Heart right ventricle (tissue), 16 donors: ENCODE results near the gene PHACTR3. TPM values are rescaled to one million over a fixed set of nuclear protein-coding genes. Genes with fewer than 3 reads are reported as not detected.

Source experiments
- ATAC-seq, 8 donors: fragments of 200-7000 bp; cut with Tn5 transposase; one replicate each; pipeline ENCODE4 v1.9.1; 2020; ENCODE audit warnings: mild to moderate bottlenecking in 8 of 8, moderate library complexity in 8 of 8, moderate number of reproducible peaks in 1 of 8
- DNase-seq, 2 donors: peaks; one replicate each; pipeline ENCODE4 v3.0.0-alpha.2; 2020
- H3K27ac ChIP-seq, 10 donors: fragments of 200-600 bp; sonication (generic) in 2 of 10; one replicate each; pipeline versions ENCODE4 v1.5.0 to v1.8.0; 2020 to 2022; ENCODE audit warnings: mild to moderate bottlenecking in 3 of 10
- H3K27me3 ChIP-seq, 7 donors: fragments of 200-600 bp; one replicate each; pipeline ENCODE4 v1.8.0; 2021 to 2022; ENCODE audit warnings: mild to moderate bottlenecking in 2 of 7
- H3K36me3 ChIP-seq, 9 donors: fragments of 200-600 bp; sonication (generic) in 1 of 9; one replicate each; pipeline versions ENCODE4 v1.5.0 to v1.8.0; 2020 to 2022; ENCODE audit warnings: mild to moderate bottlenecking in 2 of 9
- H3K4me1 ChIP-seq, 9 donors: fragments of 200-600 bp; sonication (generic) in 1 of 9; one replicate each; pipeline versions ENCODE4 v1.5.0 to v1.8.0; 2020 to 2022; ENCODE audit warnings: mild to moderate bottlenecking in 4 of 9
- H3K4me3 ChIP-seq, 10 donors: fragments of 200-600 bp; sonication (generic) in 2 of 10; one replicate each; pipeline versions ENCODE4 v1.5.0 to v1.8.0; 2020 to 2022; ENCODE audit warnings: mild to moderate bottlenecking in 7 of 10, moderate library complexity in 2 of 10
- H3K9me3 ChIP-seq, 11 donors: fragments of 200-600 bp in 10 of 11; sonication (generic) in 2 of 11; one replicate each; pipeline versions ENCODE4 v1.5.0 to v1.8.0; 2013 to 2022; ENCODE audit warnings: mild to moderate bottlenecking in 2 of 11, control low read depth in 1 of 11, moderate library complexity in 1 of 11
- CTCF ChIP-seq, 9 donors: fragments of 200-600 bp; sonication (generic) in 2 of 9; IDR thresholded peaks; one replicate each; pipeline versions ENCODE4 v1.5.0 to v1.8.0; 2021 to 2022; ENCODE audit warnings: antibody characterized with exemption in 9 of 9, mild to moderate bottlenecking in 5 of 9, moderate library complexity in 1 of 9
- WGBS, 2 donors: extraction: QIAGEN DNeasy Blood & Tissue Kit; methylation state at CpG; one replicate each; pipeline ENCODE4 v1.1.7; 2013; ENCODE audit warnings: inconsistent platforms in 1 of 2; 5-methylcytosine and 5-hydroxymethylcytosine counted together
- intact Hi-C, 10 donors: fragments of 100-400 bp; cut with DNase I; formaldehyde crosslinking; loops; one replicate each; pipeline versions ENCODE4 v1.11.1 to v1.14.2; 2022
- polyA plus RNA-seq, 2 donors: library from polyadenylated mRNA; stranded (reverse); fragments of 200-250 nt; gene quantifications; one replicate each; pipeline ENCODE4 v1.2.3, GENCODE V29; 2013
- total RNA-seq, 10 donors: library from RNA; stranded (reverse); fragmentation: NEBNext Ultra II Directional in 3 of 10; extraction: Animal tissue kit (Norgen Biotek cat#: 25700) in 3 of 10; gene quantifications; one replicate each; pipeline versions ENCODE4 v1.2.1 to v1.2.4, GENCODE V29; 2021 to 2023
- donor health status: Arrhythmogenic right ventricular cardiomyopathy.
- donor health status: ischemic (EF 13 %, LVEDD 7.1; RV severe dilation, severe dysfunction).
- donor health status: healthy with polysubstance abuse.
- donor health status: DM: no; HTN: yes; CAD: no.
- donor health status: DM: no; HTN: no; CAD: no.
- donor health status: ischemic (EF 25% LVEDD 6.9; RV normal size, moderate dysfunction).
- donor health status: ischemic (EF 25% LVEDD 5.7; RV mildly dilated, moderate dysfunction).
- donor health status: healthy.
- donor health status: DM: yes; HTN: yes; CAD: no.
- donor health status: Ischemic cardiomyopathy.
- donor health status: ischemic (EF 35%, LVEDD 5.7; RV mildly dilated, moderate dysfunction).
- donor health status: nonischemic (EF 11% LVEDD 7.7; RV severe dilation, severe dysfunction).
- donor health status: DM: yes; HTN: yes; CAD: no.
- donor health status: PGD.
- donor health status: ischemic (EF 29% LVEDD 5.4; RV normal size, mild dysfunction).
- donor health status: nonischemic (EF 23%, LVEDD 6.1; RV moderate dilation, normal function).

PHACTR3 gene
- total and polyA plus RNA-seq, 12 donors: 0.51 to 24.1 (median 3.7) TPM

GRCh38 chr20:59831024-59831915, 226.9 kb downstream of the PHACTR3 start:
- no peak overlapping the region for H3K4me3 ChIP-seq
- intact Hi-C loops: loop anchor here in 2 of 10 donors (10.0 kb wide), 2 partner anchors 46 to 246 kb away; no protein-coding TSS in a partner anchor
- H3K27ac ChIP-seq: peak overlapping the region in 1 of 10 donors; percentile 7
- H3K4me1 ChIP-seq: peaks cover 6 to 39% (median 30%) of the 10 kb centered on the region in 9 donors
- H3K36me3 ChIP-seq: no peaks in the 10 kb centered on the region
- no peak for TF ChIP-seq CTCF (IDR thresholded peaks at IDR 0.05)
- DNase-seq: no peak
- no peaks in the 10 kb centered on the region for H3K9me3 ChIP-seq
- WGBS, 2 donors: 53 to 59% methylated on average over 23 of the region's 23 CpGs
- peak in 4 of 8 donors; percentile 2 to 20 (median 18) for ATAC-seq
- H3K27me3 ChIP-seq: peaks cover 0 to 5% (median 0%) of the 10 kb centered on the region in 7 donors

- peaks cover 6 to 45% (median 37%) of the 10 kb centered on the region in 9 donors for H3K4me1 ChIP-seq
- ATAC-seq (peak in 5 of 8 donors; percentile 19 to 52 (median 29)), DNase-seq (no peak)
- no peaks in the 10 kb centered on the region for H3K9me3 ChIP-seq
- H3K36me3 ChIP-seq: no peaks in the 10 kb centered on the region
- TF ChIP-seq CTCF (IDR thresholded peaks at IDR 0.05): no peak
- H3K27ac ChIP-seq: peak overlapping the region in 1 of 10 donors; percentile 7
- 44 to 52% methylated on average over 3 of the region's 3 CpGs for WGBS, 2 donors
- intact Hi-C loops: loop anchor here in 2 of 10 donors (10.0 kb wide), 2 partner anchors 47 to 247 kb away; no protein-coding TSS in a partner anchor
- no peak overlapping the region for H3K4me3 ChIP-seq
- peaks cover 0 to 5% (median 0%) of the 10 kb centered on the region in 7 donors for H3K27me3 ChIP-seq
Measured at GRCh38 chr20:59831916-59832270, 227.6 kb downstream of the PHACTR3 start.

GRCh38 chr20:59832406-59833363, 228.3 kb downstream of the PHACTR3 start:
- no peaks in the 10 kb centered on the region for H3K9me3 ChIP-seq
- no peaks in the 10 kb centered on the region for H3K36me3 ChIP-seq
- H3K4me3 ChIP-seq: no peak overlapping the region
- peaks cover 6 to 48% (median 43%) of the 10 kb centered on the region in 9 donors for H3K4me1 ChIP-seq
- H3K27ac ChIP-seq: no peak overlapping the region
- H3K27me3 ChIP-seq: peaks cover 0 to 7% (median 0%) of the 10 kb centered on the region in 7 donors
- 89 to 90% methylated on average over 13 of the region's 13 CpGs for WGBS, 2 donors
- DNase-seq (no peak), ATAC-seq (no peak)
- TF ChIP-seq CTCF (IDR thresholded peaks at IDR 0.05): no peak
- intact Hi-C loops: loop anchor here in 2 of 10 donors (10.0 kb wide), 2 partner anchors 48 to 248 kb away; no protein-coding TSS in a partner anchor

- H3K27ac ChIP-seq: peak overlapping the region in 3 of 10 donors; percentile 38 to 61 (median 54)
- TF ChIP-seq CTCF (IDR thresholded peaks at IDR 0.05): no peak
- H3K4me1 ChIP-seq: peaks cover 6 to 68% (median 45%) of the 10 kb centered on the region in 9 donors
Measured at GRCh38 chr20:59835057-59835447, 230.7 kb downstream of the PHACTR3 start.

More at GRCh38 chr20:59835057-59835447, 230.7 kb downstream of the PHACTR3 start:
- Histone ChIP-seq H3K4me3 (no peak overlapping the region), H3K9me3 (no peaks in the 10 kb centered on the region), H3K27me3 (peaks cover 0 to 7% (median 0%) of the 10 kb centered on the region in 7 donors), H3K36me3 (no peaks in the 10 kb centered on the region)
- intact Hi-C loops: loop anchor here in 2 of 10 donors (10.0 kb wide), 2 partner anchors 50 to 250 kb away; no protein-coding TSS in a partner anchor
- DNase-seq: no peak
- no peak for ATAC-seq
- 28 to 29% methylated on average over 2 of the region's 2 CpGs for WGBS, 2 donors
